ENCODE data around the gene SLC35B2. TPM values are rescaled to one million over a fixed set of nuclear protein-coding genes. Genes with fewer than 3 reads are reported as not detected.
A peak's percentile ranks its signal among the peaks of the same experiment; 100 is the strongest.

Gene SLC35B2
- total RNA-seq, 8 experiments from 2014 or later, result 14.4 to 53.7 (median 41.0) TPM

- ATAC-seq (replicated peaks in 6 of 8), result no peak
- peak overlapping the region in 1 of 2 donors; percentile 71 for H3K27ac ChIP-seq
- WGBS, 10 experiments, result 60 to 100% (median 89%) methylated on average over 2 to 4 of the region's 4 CpGs; no CpG with 5 or more reads in 5 of the 10 experiments
- H3K4me1 ChIP-seq (replicated peaks in 1 of 2), result peaks cover 54 to 67% of the 10 kb centered on the region in 2 donors
- H3K4me3 ChIP-seq, result peak overlapping the region in 3 of 5 donors; percentile 35 to 44 (median 38)
- in situ Hi-C loops (cut with MboI; ENCODE audit: low pct_unique_long_range_greater_than_20kb in 2 of 9, low sequenced_read_pairs in 9 of 9, unreplicated experiment in 9 of 9), result loop anchor here in 1 of 9 experiments (25.0 kb wide), 1 partner anchor 113 kb away; no protein-coding TSS in a partner anchor
Observed at GRCh38 chr6:44224965-44225305, 32.4 kb downstream of the SLC35B2 start.

GRCh38 chr6:44224029-44224964, 33.0 kb downstream of the SLC35B2 start:
- Histone ChIP-seq H3K4me1 (replicated peaks in 1 of 2) (peaks cover 54 to 67% of the 10 kb centered on the region in 2 donors), H3K4me3 (peak overlapping the region; percentile 35 to 67 (median 39)), H3K27ac (peak overlapping the region; percentile 6 to 71)
- in situ Hi-C loops (cut with MboI; ENCODE audit: low pct_unique_long_range_greater_than_20kb in 2 of 9, low sequenced_read_pairs in 9 of 9, unreplicated experiment in 9 of 9), result no loop called here
- 6 to 83% (median 28%) methylated on average over 2 to 4 of the region's 18 CpGs; no CpG with 5 or more reads in 6 of the 10 experiments for WGBS, 10 experiments
- ATAC-seq (replicated peaks in 6 of 8), result peak in 6 of 8 experiments; percentile 0 to 12 (median 4)

DNA sequence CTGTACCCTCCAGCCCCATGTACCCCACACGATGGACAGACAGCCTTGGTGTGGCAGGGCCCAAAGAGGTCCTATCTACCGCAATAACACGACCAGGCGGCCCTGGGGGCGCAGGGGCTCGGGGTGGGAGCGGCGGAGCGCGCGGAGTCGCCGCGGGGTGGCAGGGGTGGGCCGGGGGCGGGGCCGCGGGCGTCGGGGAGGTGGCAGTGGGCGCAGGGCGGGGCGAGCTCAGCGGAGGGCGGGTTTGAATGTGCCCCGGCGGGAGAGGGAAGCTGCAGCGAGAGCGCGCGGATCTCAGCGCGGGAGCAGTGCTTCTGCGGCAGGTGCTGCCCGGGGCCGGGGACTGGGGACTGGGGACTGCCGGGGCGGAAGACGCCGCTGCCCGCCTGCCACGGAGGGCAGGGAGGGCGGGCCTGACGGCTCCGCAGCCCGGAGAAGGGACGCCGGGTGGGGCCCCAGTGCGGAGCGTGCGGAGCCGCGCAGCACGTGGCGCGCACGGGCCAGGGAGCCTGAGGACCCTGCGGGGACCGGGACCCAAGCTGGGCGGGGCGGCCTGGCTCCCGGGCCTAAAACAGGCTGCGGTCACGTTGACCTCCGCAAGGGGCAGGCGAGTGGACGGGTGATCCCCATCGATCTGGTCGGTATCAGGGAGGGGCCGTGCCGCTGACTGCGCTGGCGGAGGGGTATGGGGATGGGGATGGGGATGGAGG, 33.9 kb downstream of the SLC35B2 start, which contains the start of gene SLC29A1:
SLC29A1 (plus strand) TSS at position 277 of the 710 bp plus-strand sequence. CDS start 3,719 bp downstream, outside the sequence.
- Histone ChIP-seq H3K4me3 (peak within 1 kb of the TSS; percentile 35 to 67 (median 39)), H3K27ac (peak within 1 kb of the TSS; percentile 21 to 71), H3K4me1 (replicated peaks in 1 of 2) (peaks cover 62 to 72% of the 10 kb centered on the region in 2 donors)
- ATAC-seq (replicated peaks in 6 of 8), result peak; percentile 30 to 65 (median 57)
- in situ Hi-C loops (cut with MboI; ENCODE audit: low pct_unique_long_range_greater_than_20kb in 2 of 9, low sequenced_read_pairs in 9 of 9, unreplicated experiment in 9 of 9), result no loop called here
- WGBS, 10 experiments, result 0% methylated on average over 1 of the region's 73 CpGs; no CpG with 5 or more reads in 8 of the 10 experiments

- peak overlapping the region; percentile 21 to 71 for H3K27ac ChIP-seq
- in situ Hi-C loops (cut with MboI; ENCODE audit: low pct_unique_long_range_greater_than_20kb in 2 of 9, low sequenced_read_pairs in 9 of 9, unreplicated experiment in 9 of 9), result no loop called here
- WGBS, 10 experiments, result 0 to 38% (median 10%) methylated on average over 1 to 6 of the region's 26 CpGs; no CpG with 5 or more reads in 6 of the 10 experiments
- peaks cover 60 to 71% of the 10 kb centered on the region in 2 donors for H3K4me1 ChIP-seq (replicated peaks in 1 of 2)
- peak in 5 of 8 experiments; percentile 2 to 18 (median 7) for ATAC-seq (replicated peaks in 6 of 8)
- H3K4me3 ChIP-seq, result peak overlapping the region; percentile 35 to 67 (median 39)
Observed at GRCh38 chr6:44222486-44223318, 34.6 kb downstream of the SLC35B2 start.

DNA sequence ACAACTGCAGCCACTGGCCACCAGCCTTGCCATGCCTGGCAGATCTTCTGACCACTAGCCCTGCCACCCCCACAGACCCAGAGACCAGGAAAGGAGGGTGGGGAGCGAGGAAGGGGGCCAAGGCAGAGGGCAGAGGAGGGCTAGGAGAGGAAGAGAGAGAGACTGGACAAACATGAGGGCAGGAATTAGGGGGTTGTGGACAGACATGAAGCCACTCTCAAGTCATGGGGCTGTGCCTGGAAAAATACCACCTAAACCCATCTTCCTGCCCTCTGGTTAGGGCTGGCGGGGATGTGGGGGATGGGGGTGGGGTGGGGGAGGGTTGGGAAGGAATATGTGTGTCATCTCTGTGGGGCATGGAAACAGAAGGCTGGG, 35.4 kb downstream of the SLC35B2 start:
- Histone ChIP-seq H3K4me1 (replicated peaks in 1 of 2) (peaks cover 52 to 70% of the 10 kb centered on the region in 2 donors), H3K4me3 (peak overlapping the region in 1 of 5 donors; percentile 44), H3K27ac (peak overlapping the region in 1 of 2 donors; percentile 71)
- 83% methylated on average over 1 of the region's 2 CpGs; no CpG with 5 or more reads in 9 of the 10 experiments for WGBS, 10 experiments
- ATAC-seq (replicated peaks in 6 of 8), result no peak
- in situ Hi-C loops (cut with MboI; ENCODE audit: low pct_unique_long_range_greater_than_20kb in 2 of 9, low sequenced_read_pairs in 9 of 9, unreplicated experiment in 9 of 9), result no loop called here

GRCh38 chr6:44221291-44221960, 35.9 kb downstream of the SLC35B2 start:
- in situ Hi-C loops (cut with MboI; ENCODE audit: low pct_unique_long_range_greater_than_20kb in 2 of 9, low sequenced_read_pairs in 9 of 9, unreplicated experiment in 9 of 9), result no loop called here
- 0 to 80% methylated on average over 1 of the region's 4 CpGs; no CpG with 5 or more reads in 8 of the 10 experiments for WGBS, 10 experiments

GRCh38 chr6:44220913-44221290, 36.4 kb downstream of the SLC35B2 start:
- Histone ChIP-seq H3K4me3 (no peak overlapping the region), H3K27ac (no peak overlapping the region), H3K4me1 (replicated peaks in 1 of 2) (peaks cover 45 to 67% of the 10 kb centered on the region in 2 donors)
- 52 to 95% (median 89%) methylated on average over 1 to 4 of the region's 4 CpGs; no CpG with 5 or more reads in 5 of the 10 experiments for WGBS, 10 experiments
- in situ Hi-C loops (cut with MboI; ENCODE audit: low pct_unique_long_range_greater_than_20kb in 2 of 9, low sequenced_read_pairs in 9 of 9, unreplicated experiment in 9 of 9), result no loop called here
- ATAC-seq (replicated peaks in 6 of 8), result no peak

More at GRCh38 chr6:44221291-44221960, 35.9 kb downstream of the SLC35B2 start:
- Histone ChIP-seq H3K4me1 (replicated peaks in 1 of 2) (peaks cover 50 to 70% of the 10 kb centered on the region in 2 donors), H3K27ac (peak overlapping the region in 1 of 2 donors; percentile 71), H3K4me3 (peak overlapping the region in 2 of 5 donors; percentile 4 to 8)
- ATAC-seq (replicated peaks in 6 of 8), result peak; percentile 11 to 61 (median 38)

DNA sequence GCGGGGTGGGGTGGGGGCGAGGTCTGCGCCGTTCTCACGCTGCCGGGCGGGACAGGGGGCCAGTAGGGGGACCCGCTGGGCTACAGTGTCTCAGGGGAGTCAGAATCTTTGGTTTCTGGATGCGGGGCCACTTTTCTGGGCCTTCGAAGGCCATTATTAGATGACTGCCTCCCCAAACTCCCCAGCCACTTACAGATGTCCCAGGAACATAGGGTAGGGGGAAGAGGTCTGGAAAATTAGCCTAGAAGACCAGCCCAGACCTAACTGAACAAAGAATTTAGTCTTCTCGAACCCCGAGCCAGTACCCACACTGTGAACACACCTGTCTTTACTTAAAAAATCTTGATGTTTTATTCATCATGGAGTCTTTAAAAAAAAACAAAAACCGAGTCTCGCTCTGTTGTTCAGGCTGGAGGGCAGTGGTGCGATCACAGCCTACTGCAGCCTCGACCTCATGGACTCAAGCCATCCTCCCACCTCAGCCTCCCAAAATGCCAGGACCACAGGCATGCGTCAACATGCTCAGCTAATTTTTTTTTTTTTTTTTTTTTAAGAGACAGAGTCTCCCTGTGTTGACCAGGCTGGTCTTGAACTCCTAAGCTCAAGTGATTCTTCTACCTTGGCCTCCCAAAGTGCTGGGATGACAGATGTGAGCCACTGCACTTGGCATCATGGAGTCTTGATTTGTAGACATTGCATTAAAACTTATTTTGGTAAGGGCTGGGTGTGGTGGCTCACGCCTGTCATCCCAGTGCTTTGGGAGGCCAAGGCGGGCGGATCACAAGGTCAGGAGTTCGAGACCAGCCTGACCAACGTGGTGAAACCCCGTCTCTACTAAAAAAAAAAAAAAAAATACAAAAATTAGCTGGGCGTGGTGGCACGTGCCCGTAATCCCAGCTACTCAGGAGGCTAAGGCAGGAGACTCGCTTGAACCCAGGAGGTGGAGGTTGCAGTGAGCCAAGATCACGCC, 37.2 kb downstream of the SLC35B2 start:
- peak overlapping the region; percentile 22 to 48 (median 36) for H3K4me3 ChIP-seq
- H3K4me1 ChIP-seq (replicated peaks in 1 of 2), result peaks cover 37 to 59% of the 10 kb centered on the region in 2 donors
- peak overlapping the region; percentile 30 to 79 for H3K27ac ChIP-seq
- in situ Hi-C loops (cut with MboI; ENCODE audit: low pct_unique_long_range_greater_than_20kb in 2 of 9, low sequenced_read_pairs in 9 of 9, unreplicated experiment in 9 of 9), result no loop called here
- WGBS, 10 experiments, result 6 to 100% (median 82%) methylated on average over 2 to 13 of the region's 28 CpGs; no CpG with 5 or more reads in 1 of the 10 experiments
- ATAC-seq (replicated peaks in 6 of 8), result peak in 2 of 8 experiments; percentile 1 to 9

DNA sequence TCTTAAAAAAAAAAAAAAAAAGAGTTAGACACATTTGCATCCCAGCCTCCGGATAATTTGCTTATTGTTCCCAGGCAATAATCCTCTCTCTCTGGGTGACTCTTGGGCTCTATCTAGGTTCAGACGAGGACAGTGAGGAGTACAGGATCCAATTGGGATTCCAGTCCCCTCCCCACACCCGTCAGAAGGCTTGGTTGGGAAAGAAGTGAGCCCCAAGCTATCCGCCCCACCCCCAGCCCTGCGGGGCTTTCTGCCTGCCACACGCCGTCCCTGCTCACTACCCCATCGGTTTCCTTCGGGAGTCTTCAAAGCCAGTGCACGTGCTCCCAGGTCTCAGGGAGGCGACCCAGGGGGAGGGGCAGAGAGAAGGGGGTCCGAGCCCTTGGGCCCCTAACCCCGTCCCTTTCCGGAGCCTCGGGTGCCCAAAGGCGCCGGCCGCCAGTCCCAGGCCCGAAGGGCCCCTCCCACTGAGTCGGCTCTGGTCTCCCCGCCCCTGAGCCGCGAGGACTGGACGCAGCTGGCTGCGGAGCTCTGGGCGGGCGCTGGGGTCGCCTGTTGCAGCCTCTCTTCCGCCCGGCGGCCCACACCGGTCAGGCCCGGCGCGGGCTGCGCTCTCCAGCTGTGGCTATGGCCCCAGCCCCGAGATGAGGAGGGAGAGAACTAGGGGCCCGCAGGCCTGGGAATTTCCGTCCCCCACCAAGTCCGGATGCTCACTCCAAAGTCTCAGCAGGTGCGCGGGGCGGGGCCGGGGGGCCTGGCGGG, 38.1 kb downstream of the SLC35B2 start:
- peak overlapping the region; percentile 30 to 79 for H3K27ac ChIP-seq

More for the DNA sequence above, 38.1 kb downstream of the SLC35B2 start:
- Histone ChIP-seq H3K4me3 (peak overlapping the region; percentile 22 to 48 (median 36)), H3K4me1 (replicated peaks in 1 of 2) (peaks cover 28 to 50% of the 10 kb centered on the region in 2 donors)
- 0 to 4% (median 0%) methylated on average over 1 to 5 of the region's 45 CpGs; no CpG with 5 or more reads in 7 of the 10 experiments for WGBS, 10 experiments
- ATAC-seq (replicated peaks in 6 of 8), result peak; percentile 47 to 77 (median 73)
- in situ Hi-C loops (cut with MboI; ENCODE audit: low pct_unique_long_range_greater_than_20kb in 2 of 9, low sequenced_read_pairs in 9 of 9, unreplicated experiment in 9 of 9), result no loop called here
